H1 (cell line): Measurements from ENCODE around the gene GALNT17. TPM values are rescaled to one million over a fixed set of nuclear protein-coding genes. Genes with fewer than 3 reads are reported as not detected.

Experiments used
- CTCF ChIA-PET: fragments of 300-600 bp; sonication (Branson Sonifier 250); formaldehyde crosslinking; loops from one replicate; lab custom pipeline; 2021; ENCODE audit not compliant: partially characterized antibody; lab: Charles Lee
- POLR2A ChIA-PET: fragments of 300-600 bp; sonication (Branson Sonifier 250); formaldehyde crosslinking; loops from one replicate; lab custom pipeline; 2021; ENCODE audit warnings: inconsistent platforms; ENCODE audit not compliant: partially characterized antibody; lab: Charles Lee
- DNase-seq, 2 experiments: peaks; one replicate each; pipeline versions ENCODE4 v3.0.0 to v3.0.0-alpha.2; 2010 to 2022; ENCODE audit warnings: low spot score in 2 of 2, low read depth in 1 of 2, mixed read lengths in 1 of 2
- FAIRE-seq: peaks from 2 replicates; lab custom pipeline; 2011; peaks lifted over from hg19 to GRCh38; lab: Jason Lieb, UNC
- H2AFZ ChIP-seq: 2 replicates; pipeline ENCODE4 v1.8.1; 2012; ENCODE audit warnings: low read length, inconsistent platforms
- H2AK5ac ChIP-seq: 2 replicates; pipeline ENCODE4 v1.6.1; 2013; ENCODE audit warnings: low read depth, low read length
- H2BK120ac ChIP-seq: replicated peaks from 2 replicates; pipeline ENCODE3; 2013; ENCODE audit warnings: low read depth, low read length, inconsistent platforms
- H2BK12ac ChIP-seq: 2 replicates; pipeline ENCODE4 v1.6.1; 2013; ENCODE audit warnings: low read depth, low read length
- H2BK15ac ChIP-seq: 2 replicates; pipeline ENCODE4 v1.6.1; 2013; ENCODE audit warnings: low read length
- H2BK20ac ChIP-seq: 2 replicates; pipeline ENCODE4 v1.6.1; 2013; ENCODE audit warnings: low read length
- H2BK5ac ChIP-seq: 2 replicates; pipeline ENCODE4 v1.6.1; 2013; ENCODE audit warnings: low read depth, low read length
- H3K14ac ChIP-seq: 2 replicates; pipeline ENCODE4 v1.6.1; 2013; ENCODE audit warnings: inconsistent platforms; ENCODE audit not compliant: insufficient read length
- H3K18ac ChIP-seq: 2 replicates; pipeline ENCODE4 v1.6.1; 2013; ENCODE audit warnings: low read length; ENCODE audit errors: extremely low read depth
- H3K23ac ChIP-seq: 2 replicates; pipeline ENCODE4 v1.6.1; 2013; ENCODE audit warnings: inconsistent platforms; ENCODE audit not compliant: insufficient read length
- H3K23me2 ChIP-seq: 2 replicates; pipeline ENCODE4 v1.6.1; 2013; ENCODE audit warnings: low read depth, low read length
- H3K27ac ChIP-seq: 2 replicates; pipeline ENCODE4 v1.6.1; 2011; ENCODE audit warnings: low read depth, low read length, inconsistent platforms
- H3K27me3 ChIP-seq, 4 experiments: replicated peaks in 1 of 4; 1 replicate in 1 of 4; 2 replicates in 3 of 4; pipeline versions ENCODE4 v1.6.1 to v1.8.1; 2011 to 2013; ENCODE audit warnings: low read length in 3 of 4, mild to moderate bottlenecking in 3 of 4, inconsistent platforms in 2 of 4, mixed read lengths in 2 of 4, moderate library complexity in 1 of 4; ENCODE audit not compliant: control insufficient read depth in 3 of 4, insufficient read depth in 3 of 4; ENCODE audit errors: extremely low read depth in 1 of 4
- H3K36me3 ChIP-seq, 4 experiments: 2 replicates each; pipeline versions ENCODE4 v1.6.1 to v1.8.1; 2011 to 2013; ENCODE audit warnings: mild to moderate bottlenecking in 4 of 4, low read length in 3 of 4, moderate library complexity in 2 of 4, control low read depth in 1 of 4, inconsistent platforms in 1 of 4; ENCODE audit not compliant: insufficient read depth in 4 of 4, control insufficient read depth in 2 of 4
- H3K4ac ChIP-seq: replicated peaks from 2 replicates; pipeline ENCODE3; 2013; ENCODE audit warnings: low read length, low read depth, mixed read lengths, inconsistent platforms; ENCODE audit not compliant: insufficient read length
- H3K4me1 ChIP-seq, 4 experiments: replicated peaks in 1 of 4; 1 replicate in 1 of 4; 2 replicates in 3 of 4; pipeline versions ENCODE4 v1.6.1 to v1.8.1; 2011 to 2013; ENCODE audit warnings: low read length in 3 of 4, inconsistent platforms in 2 of 4, mixed read lengths in 1 of 4; ENCODE audit not compliant: insufficient read depth in 4 of 4, control insufficient read depth in 3 of 4
- H3K4me2 ChIP-seq, 2 experiments: 2 replicates each; pipeline versions ENCODE4 v1.6.1 to v1.8.1; 2011 to 2013; ENCODE audit warnings: low read depth in 2 of 2, low read length in 2 of 2, control low read depth in 1 of 2, inconsistent platforms in 1 of 2, mild to moderate bottlenecking in 1 of 2; ENCODE audit not compliant: insufficient read depth in 1 of 2
- H3K4me3 ChIP-seq, 4 experiments: fragments of 200-600, 300-600 bp in 1 of 4; sonication (generic), shearing (Covaris generic), sonication (Bioruptor Twin) in 1 of 4; 2 replicates each; pipeline versions ENCODE4 v1.5.1 to v1.8.1; 2011 to 2016; ENCODE audit warnings: low read length in 4 of 4, low read depth in 3 of 4, control low read depth in 2 of 4, inconsistent platforms in 2 of 4, mild to moderate bottlenecking in 2 of 4, mixed read lengths in 1 of 4, moderate library complexity in 1 of 4; ENCODE audit not compliant: insufficient read depth in 2 of 4; ENCODE audit errors: extremely low read depth in 1 of 4
- H3K56ac ChIP-seq: replicated peaks from 2 replicates; pipeline ENCODE3; 2013; ENCODE audit warnings: low read depth, mild to moderate bottlenecking, mixed read lengths, low read length, inconsistent platforms; ENCODE audit not compliant: insufficient read length
- H3K79me1 ChIP-seq: 2 replicates; pipeline ENCODE4 v1.6.1; 2013; ENCODE audit warnings: low read depth, low read length, control low read depth
- H3K79me2 ChIP-seq, 2 experiments: 2 replicates each; pipeline versions ENCODE4 v1.6.1 to v1.8.1; 2012 to 2013; ENCODE audit warnings: low read length in 2 of 2, mild to moderate bottlenecking in 2 of 2, inconsistent platforms in 1 of 2; ENCODE audit not compliant: insufficient read depth in 2 of 2, control insufficient read depth in 1 of 2
- H3K9ac ChIP-seq, 4 experiments: replicated peaks in 1 of 4; 1 replicate in 1 of 4; 2 replicates in 3 of 4; pipeline versions ENCODE4 v1.6.1 to v1.8.1; 2011 to 2013; ENCODE audit warnings: low read depth in 3 of 4, low read length in 3 of 4, control low read depth in 2 of 4, mild to moderate bottlenecking in 2 of 4, moderate library complexity in 2 of 4, inconsistent platforms in 1 of 4; ENCODE audit errors: extremely low read depth in 1 of 4
- H3K9me3 ChIP-seq, 2 experiments: 2 replicates each; pipeline versions ENCODE4 v1.6.1 to v1.8.1; 2012 to 2013; ENCODE audit warnings: mild to moderate bottlenecking in 2 of 2, moderate library complexity in 2 of 2, control low read depth in 1 of 2, inconsistent platforms in 1 of 2, low read depth in 1 of 2, low read length in 1 of 2, mixed read lengths in 1 of 2; ENCODE audit not compliant: insufficient read depth in 2 of 2
- H4K20me1 ChIP-seq, 2 experiments: replicated peaks in 1 of 2; 2 replicates each; pipeline versions ENCODE3 to v1.8.1; 2011 to 2013; ENCODE audit warnings: inconsistent platforms in 2 of 2, low read length in 2 of 2, mild to moderate bottlenecking in 1 of 2; ENCODE audit not compliant: insufficient read depth in 2 of 2, control insufficient read depth in 1 of 2
- H4K5ac ChIP-seq: 2 replicates; pipeline ENCODE4 v1.6.1; 2013; ENCODE audit warnings: low read length, low read depth, mixed read lengths, inconsistent platforms; ENCODE audit not compliant: insufficient read length
- H4K8ac ChIP-seq: 2 replicates; pipeline ENCODE4 v1.8.0; 2013; ENCODE audit warnings: mild to moderate bottlenecking, moderate library complexity, low read length, inconsistent platforms; ENCODE audit not compliant: insufficient read depth; ENCODE audit errors: extremely low read depth
- H4K91ac ChIP-seq: replicated peaks from 2 replicates; pipeline ENCODE3; 2013; ENCODE audit warnings: low read length, mixed read lengths, inconsistent platforms; ENCODE audit not compliant: insufficient read length
- ASH2L ChIP-seq: fragments of 200-600, 300-600 bp; sonication (generic); IDR thresholded peaks from one replicate; pipeline ENCODE4 v1.7.1; 2017; ENCODE audit warnings: low read length
- CHD2 ChIP-seq: IDR thresholded peaks from 2 replicates; pipeline ENCODE4 v1.6.1; 2012; ENCODE audit warnings: low read length, improper control_type of control experiment
- CTBP2 ChIP-seq: IDR thresholded peaks from 2 replicates; pipeline ENCODE4 v1.7.0; 2011; ENCODE audit warnings: borderline replicate concordance, mild to moderate bottlenecking, moderate library complexity, mixed read lengths, low read length; ENCODE audit not compliant: insufficient read depth, insufficient read length
- GTF2F1 ChIP-seq: IDR thresholded peaks from 2 replicates; pipeline ENCODE4 v1.6.1; 2012; ENCODE audit warnings: low read depth, low read length, improper control_type of control experiment, borderline replicate concordance
- HDAC6 ChIP-seq: IDR thresholded peaks from one replicate; pipeline ENCODE4 v1.7.1; 2012; ENCODE audit warnings: low read depth, mild to moderate bottlenecking, inconsistent platforms, low read length, moderate library complexity
- KDM5A ChIP-seq: fragments of 200-600 bp; IDR thresholded peaks from 2 replicates; pipeline ENCODE4 v1.7.1; 2012; ENCODE audit warnings: mild to moderate bottlenecking, low read length, inconsistent platforms, mixed read lengths
- TBP ChIP-seq: IDR thresholded peaks from 2 replicates; pipeline ENCODE4 v1.6.1; 2011; ENCODE audit warnings: low read depth, low read length, improper control_type of control experiment
- TEAD4 ChIP-seq: IDR thresholded peaks from 2 replicates; pipeline ENCODE4 v1.6.1; 2012; ENCODE audit warnings: low read depth, low read length, inconsistent platforms, mixed read lengths
- ZNF274 ChIP-seq: IDR thresholded peaks from 2 replicates; pipeline ENCODE4 v1.7.0; 2012; ENCODE audit warnings: low read length, borderline replicate concordance; ENCODE audit errors: extremely low read depth
- WGBS, 2 experiments: shearing (Covaris generic) in 1 of 2; methylation state at CpG; one replicate each; pipeline versions ENCODE4 v1.1.6 to v1.1.7; 2013 to 2015; ENCODE audit warnings: low lambda C conversion rate in 2 of 2, mixed read lengths in 2 of 2, inconsistent platforms in 1 of 2, low coverage in 1 of 2, missing lambda C conversion rate in 1 of 2; ENCODE audit not compliant: insufficient replicate concordance in 2 of 2, insufficient coverage in 1 of 2, insufficient read length in 1 of 2; ENCODE audit errors: extremely low coverage in 1 of 2, missing lambda C conversion rate in 1 of 2; 5-methylcytosine and 5-hydroxymethylcytosine counted together
- polyA plus RNA-seq, 7 experiments: library from polyadenylated mRNA; depleted of rRNA in 3 of 7; stranded (reverse) in 5 of 7; unstranded in 2 of 7; fragments of >200 nt in 5 of 7; fragments of 200-250 nt in 2 of 7; gene quantifications; 1 replicate in 5 of 7; 2 replicates in 1 of 7; 4 replicates in 1 of 7; pipeline versions ENCODE4 v1.2.1 to v1.2.3, GENCODE V29; 2011 to 2013; ENCODE audit warnings: missing spikeins in 2 of 7, mixed read lengths in 2 of 7
- total RNA-seq: library from RNA; stranded (reverse); fragmentation: NEBNext Ultra II Directional; extraction: Animal tissue kit (Norgen Biotek cat#: 25700); gene quantifications from 2 replicates; pipeline ENCODE4 v1.2.1, GENCODE V29; 2021
- TF ChIP-seq, protein P1 (sequence below), 3 experiments: IDR thresholded peaks; 1 replicate in 2 of 3; 2 replicates in 1 of 3; pipeline versions ENCODE4 v1.5.1 to v1.6.1; 2011; ENCODE audit warnings: low read length in 3 of 3, mild to moderate bottlenecking in 3 of 3, inconsistent platforms in 2 of 3, low read depth in 1 of 3, moderate library complexity in 1 of 3; ENCODE audit not compliant: insufficient read depth in 1 of 3; ENCODE audit errors: control extremely low read depth in 1 of 3
- TF ChIP-seq, protein P2 (sequence below): IDR thresholded peaks from 2 replicates; pipeline ENCODE4 v1.6.1; 2012; ENCODE audit warnings: inconsistent platforms

The GALNT17 gene
- total and polyA plus RNA-seq, 2 of the 8 experiments (the other 6 are each of a cell fraction or from before 2014, with no cell fraction given): 37.7 to 47.0 TPM

DNA sequence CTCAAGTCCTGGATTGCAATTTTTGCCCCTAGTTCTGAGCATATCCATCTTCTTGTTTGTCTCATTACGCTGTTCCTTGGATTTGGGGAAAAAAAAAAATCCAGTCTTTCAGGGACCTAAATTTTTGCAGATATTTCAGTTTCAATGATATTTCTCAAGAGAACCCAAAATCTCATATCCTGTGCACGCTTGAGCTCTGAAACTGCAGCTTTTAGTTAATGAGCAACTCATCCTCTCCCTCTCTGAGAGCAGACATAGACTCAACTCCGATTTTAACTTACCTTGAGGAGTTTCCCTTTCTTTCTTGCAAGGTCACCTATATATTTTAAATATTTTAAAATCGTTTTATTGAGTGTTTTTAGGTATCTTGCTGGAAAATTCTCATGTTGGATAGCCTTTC is 200.3 kb downstream of the GALNT17 start:
- POLR2A ChIA-PET: no interaction called here
- H2BK12ac ChIP-seq: no peak overlapping the region

More for the DNA sequence above, 200.3 kb downstream of the GALNT17 start:
- Histone ChIP-seq H3K18ac (no peak overlapping the region), H3K56ac (no peak overlapping the region), H2BK5ac (no peak overlapping the region), H3K36me3 (peaks cover 0 to 11% (median 5%) of the 10 kb centered on the region in 4 experiments; a peak in 3 of 8 replicates), H2BK20ac (no peak overlapping the region), H3K27ac (no peak overlapping the region), H3K4me3 (no peak overlapping the region), H2BK120ac (no peak overlapping the region), H3K23me2 (no peaks in the 10 kb centered on the region; the same call in 1 of the 2 replicates), H2BK15ac (no peak overlapping the region), H3K9me3 (no peaks in the 10 kb centered on the region; a peak in 1 of 4 replicates), H4K5ac (no peak overlapping the region), H2AK5ac (no peak overlapping the region), H3K4me2 (no peak overlapping the region), H3K4ac (no peak overlapping the region), H3K79me1 (peaks cover 3% of the 10 kb centered on the region; the same call in 1 of the 2 replicates), H3K79me2 (peaks cover 2 to 65% of the 10 kb centered on the region in 2 experiments; a peak in 3 of 4 replicates), H3K4me1 (peaks cover 3 to 8% (median 6%) of the 10 kb centered on the region in 4 experiments; a peak in 4 of 7 replicates), H4K8ac (no peak overlapping the region), H4K20me1 (peaks cover 0 to 1% of the 10 kb centered on the region in 2 experiments), H2AFZ (no peak overlapping the region), H3K27me3 (no peaks in the 10 kb centered on the region), H3K9ac (no peak overlapping the region), H3K23ac (no peak overlapping the region), H4K91ac (no peak overlapping the region), H3K14ac (no peak overlapping the region)
- FAIRE-seq (no peak), DNase-seq (no peak)
- WGBS, 2 experiments: 82% methylated on average over 4 of the region's 4 CpGs; no CpG with 5 or more reads in 1 of the 2 experiments
- CTCF ChIA-PET: interaction anchor here (0.6 kb wide), 1 partner anchor 169 kb away, joined by 3 read pairs; no protein-coding TSS in a partner anchor
- TF ChIP-seq CHD2 (no peak), TBP (no peak), ASH2L (no peak), CTBP2 (no peak), KDM5A (no peak), HDAC6 (no peak), ZNF274 (no peak), GTF2F1 (no peak), TEAD4 (no peak)
- TF ChIP-seq, protein P1, sequence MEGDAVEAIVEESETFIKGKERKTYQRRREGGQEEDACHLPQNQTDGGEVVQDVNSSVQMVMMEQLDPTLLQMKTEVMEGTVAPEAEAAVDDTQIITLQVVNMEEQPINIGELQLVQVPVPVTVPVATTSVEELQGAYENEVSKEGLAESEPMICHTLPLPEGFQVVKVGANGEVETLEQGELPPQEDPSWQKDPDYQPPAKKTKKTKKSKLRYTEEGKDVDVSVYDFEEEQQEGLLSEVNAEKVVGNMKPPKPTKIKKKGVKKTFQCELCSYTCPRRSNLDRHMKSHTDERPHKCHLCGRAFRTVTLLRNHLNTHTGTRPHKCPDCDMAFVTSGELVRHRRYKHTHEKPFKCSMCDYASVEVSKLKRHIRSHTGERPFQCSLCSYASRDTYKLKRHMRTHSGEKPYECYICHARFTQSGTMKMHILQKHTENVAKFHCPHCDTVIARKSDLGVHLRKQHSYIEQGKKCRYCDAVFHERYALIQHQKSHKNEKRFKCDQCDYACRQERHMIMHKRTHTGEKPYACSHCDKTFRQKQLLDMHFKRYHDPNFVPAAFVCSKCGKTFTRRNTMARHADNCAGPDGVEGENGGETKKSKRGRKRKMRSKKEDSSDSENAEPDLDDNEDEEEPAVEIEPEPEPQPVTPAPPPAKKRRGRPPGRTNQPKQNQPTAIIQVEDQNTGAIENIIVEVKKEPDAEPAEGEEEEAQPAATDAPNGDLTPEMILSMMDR (IDR thresholded peaks at IDR 0.05; ENCODE audit: control extremely low read depth in 1 of 3, insufficient read depth in 1 of 3, low read depth in 1 of 3, low read length in 3 of 3): no peak
- TF ChIP-seq, protein P2, sequence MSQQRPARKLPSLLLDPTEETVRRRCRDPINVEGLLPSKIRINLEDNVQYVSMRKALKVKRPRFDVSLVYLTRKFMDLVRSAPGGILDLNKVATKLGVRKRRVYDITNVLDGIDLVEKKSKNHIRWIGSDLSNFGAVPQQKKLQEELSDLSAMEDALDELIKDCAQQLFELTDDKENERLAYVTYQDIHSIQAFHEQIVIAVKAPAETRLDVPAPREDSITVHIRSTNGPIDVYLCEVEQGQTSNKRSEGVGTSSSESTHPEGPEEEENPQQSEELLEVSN: no peak
